NCI-H2227 (cell line): ENCODE data around the gene A2ML1.
"Not testable (repeated sequence)": the region's sequence is repeated elsewhere in the genome, so short reads cannot be mapped to it uniquely, and the experiment has no call there.

ENCODE experiments used
- DNase-seq: peaks from one replicate; lab custom pipeline; 2025; ENCODE audit not compliant: unreplicated experiment; lab: John Stamatoyannopoulos, UW

Gene A2ML1

DNA sequence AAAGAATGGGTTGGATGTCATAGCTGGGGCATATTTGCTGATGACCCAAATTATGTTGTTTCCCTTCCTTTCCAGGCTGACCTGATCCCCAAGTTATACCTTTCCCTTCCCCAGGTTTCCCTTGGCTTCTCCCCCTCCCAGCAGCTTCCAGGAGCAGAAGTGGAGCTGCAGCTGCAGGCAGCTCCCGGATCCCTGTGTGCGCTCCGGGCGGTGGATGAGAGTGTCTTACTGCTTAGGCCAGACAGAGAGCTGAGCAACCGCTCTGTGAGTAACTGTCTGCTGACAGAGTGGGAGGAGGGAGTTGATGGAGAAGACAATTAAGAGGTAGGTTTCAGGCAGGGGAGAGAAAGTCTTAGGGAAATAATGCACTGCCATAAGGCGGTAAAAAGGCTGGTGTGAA is 25.0 kb downstream of the A2ML1 start:
- DNase-seq, result no peak

DNA sequence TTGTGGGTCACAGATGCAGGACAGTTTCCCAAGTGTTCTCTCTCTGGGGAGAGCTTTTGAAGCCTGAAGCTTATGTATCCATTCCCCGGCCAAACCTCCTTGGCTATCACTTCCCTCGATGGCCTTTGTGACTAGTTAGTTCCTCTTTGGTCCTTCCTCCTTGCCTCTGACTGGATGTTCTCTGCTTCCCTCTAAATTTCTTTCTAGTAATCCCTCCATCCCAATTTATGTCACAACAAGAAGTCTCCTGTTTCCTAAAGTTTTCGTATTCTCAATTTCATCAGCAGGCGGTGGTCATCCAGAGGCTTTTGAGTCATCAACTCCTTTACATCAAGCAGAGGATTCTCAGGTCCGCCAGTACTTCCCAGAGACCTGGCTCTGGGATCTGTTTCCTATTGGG is 27.5 kb downstream of the A2ML1 start:
- no peak for DNase-seq

DNA sequence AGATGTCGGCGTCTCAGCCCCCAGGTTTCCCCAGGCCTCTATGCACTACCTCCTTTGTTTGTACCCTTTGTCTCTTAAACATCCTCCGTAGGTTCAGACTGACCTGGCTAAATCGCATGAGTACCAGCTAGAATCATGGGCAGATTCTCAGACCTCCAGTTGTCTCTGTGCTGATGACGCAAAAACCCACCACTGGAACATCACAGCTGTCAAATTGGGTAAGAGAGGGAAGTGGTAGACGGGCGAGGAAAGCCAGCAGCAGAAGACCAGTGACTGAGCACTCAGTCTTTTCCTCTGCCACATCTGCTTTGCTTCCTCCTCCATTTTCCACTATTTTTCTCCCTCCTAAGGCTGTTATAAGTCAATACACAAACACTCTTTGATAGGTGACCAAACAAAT is 29.7 kb downstream of the A2ML1 start:
- DNase-seq, result no peak

DNA sequence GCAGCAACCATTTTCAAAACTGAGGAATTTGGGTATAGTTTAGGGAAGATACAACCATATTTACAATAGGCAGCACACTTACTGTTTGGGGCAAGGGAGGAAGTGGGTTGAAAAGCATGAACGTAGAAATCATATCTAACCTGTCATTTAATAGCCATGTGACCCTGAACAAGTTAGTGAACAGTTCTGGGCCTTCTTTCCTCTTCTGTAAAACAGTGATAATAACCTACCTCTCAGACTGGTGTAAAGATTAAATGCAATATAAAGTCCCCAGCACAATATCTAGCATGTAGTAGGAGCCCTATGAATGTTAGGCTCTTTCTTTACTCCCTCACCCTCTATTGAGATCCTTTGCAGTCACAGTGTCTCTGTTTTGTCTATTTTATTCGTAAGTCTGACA is 33.5 kb downstream of the A2ML1 start:
- no peak for DNase-seq

DNA sequence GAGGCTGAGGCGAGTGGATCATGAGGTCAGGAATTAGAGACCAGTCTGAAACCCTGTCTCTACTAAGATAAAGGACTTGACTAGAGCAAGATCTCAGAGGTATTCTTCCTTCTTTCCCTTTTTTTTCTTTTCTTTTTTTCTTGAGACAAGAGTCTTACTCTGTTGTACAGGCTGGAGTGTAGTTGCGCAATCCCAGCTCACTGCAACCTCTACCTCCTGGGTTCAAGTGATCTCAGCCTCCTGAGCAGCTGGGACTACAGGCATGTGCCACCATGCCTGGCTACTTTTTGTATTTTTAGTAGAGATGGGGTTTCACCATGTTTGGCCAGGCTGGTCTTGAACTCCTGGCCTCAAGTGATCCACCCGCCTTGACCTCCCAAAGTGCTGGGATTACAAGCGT is 37.0 kb downstream of the A2ML1 start:
- not testable (repeated sequence) for DNase-seq

DNA sequence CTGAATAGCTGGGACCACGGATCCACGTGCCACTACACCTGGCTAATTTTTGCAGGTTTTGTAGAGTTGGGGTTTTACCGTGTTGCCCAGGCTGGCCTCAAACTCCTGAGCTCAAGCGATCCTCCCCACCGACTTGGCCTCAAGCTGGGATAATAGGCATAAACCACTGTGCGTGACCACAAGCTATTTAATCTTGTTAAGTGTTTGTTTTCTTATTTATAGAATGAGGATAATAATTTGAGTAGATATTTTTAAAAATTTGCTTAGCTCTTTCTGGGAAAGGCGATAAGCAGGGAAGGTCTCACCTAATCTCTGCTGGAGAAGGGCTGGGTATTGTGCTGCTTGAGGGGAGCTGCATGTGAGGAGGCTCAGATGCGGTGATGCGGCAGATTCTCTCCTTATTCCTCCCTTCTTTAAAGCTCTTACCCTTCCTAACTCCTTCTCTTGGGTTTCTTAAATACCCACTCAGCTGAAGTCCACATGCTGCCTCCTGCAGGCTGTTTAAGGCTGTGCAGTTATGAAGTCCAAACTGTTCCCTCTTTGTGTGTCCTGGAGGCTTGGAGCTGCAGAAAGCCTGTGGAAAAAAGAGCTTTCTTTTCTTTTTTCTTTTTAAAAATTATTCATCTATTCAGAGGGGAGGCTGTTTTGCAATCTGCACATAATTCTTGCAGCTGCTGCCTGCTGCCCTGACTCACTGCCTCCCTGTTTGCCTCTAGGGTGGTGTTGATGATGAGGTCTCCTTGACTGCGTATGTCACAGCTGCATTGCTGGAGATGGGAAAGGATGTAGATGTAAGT is 37.9 kb downstream of the A2ML1 start:
- DNase-seq, result peak; percentile 62

DNA sequence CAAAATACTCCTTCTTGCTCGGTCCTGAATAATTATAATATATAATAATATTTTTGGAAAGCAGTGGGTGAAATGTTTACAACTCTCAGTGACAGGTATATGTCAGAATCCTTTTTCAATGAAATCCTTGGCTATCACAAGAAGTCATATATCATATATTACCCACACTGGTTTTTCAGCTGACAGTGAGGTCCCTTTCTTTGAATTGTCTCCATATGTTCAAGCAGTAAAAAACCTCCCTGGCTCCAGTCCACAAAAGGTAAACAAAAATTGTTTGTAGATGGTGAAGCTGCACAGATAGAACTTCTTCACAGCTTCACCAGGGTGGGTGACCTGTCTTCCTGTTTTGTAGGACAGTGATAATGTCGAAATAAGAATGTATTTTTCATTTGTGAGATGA is 44.0 kb downstream of the A2ML1 start:
- no peak for DNase-seq

DNA sequence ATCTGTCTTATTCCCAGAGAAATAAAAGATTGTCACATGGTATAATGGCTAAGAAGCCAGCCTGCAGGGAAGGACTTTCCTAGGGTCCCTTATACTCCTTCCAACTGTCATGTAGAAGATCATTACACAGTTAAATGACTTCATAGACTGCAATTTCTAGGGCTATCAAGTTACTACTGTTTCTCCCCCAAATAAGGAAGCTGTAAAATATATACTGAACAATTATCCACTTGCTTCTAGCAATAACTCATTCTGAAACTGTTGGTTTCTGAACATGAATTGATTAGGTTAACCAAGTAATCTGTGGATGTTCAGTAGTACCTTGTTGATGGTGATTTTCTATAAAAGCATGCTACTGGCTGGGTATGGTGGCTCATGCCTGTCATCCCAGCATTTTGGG is 44.6 kb downstream of the A2ML1 start:
- DNase-seq, result no peak

DNA sequence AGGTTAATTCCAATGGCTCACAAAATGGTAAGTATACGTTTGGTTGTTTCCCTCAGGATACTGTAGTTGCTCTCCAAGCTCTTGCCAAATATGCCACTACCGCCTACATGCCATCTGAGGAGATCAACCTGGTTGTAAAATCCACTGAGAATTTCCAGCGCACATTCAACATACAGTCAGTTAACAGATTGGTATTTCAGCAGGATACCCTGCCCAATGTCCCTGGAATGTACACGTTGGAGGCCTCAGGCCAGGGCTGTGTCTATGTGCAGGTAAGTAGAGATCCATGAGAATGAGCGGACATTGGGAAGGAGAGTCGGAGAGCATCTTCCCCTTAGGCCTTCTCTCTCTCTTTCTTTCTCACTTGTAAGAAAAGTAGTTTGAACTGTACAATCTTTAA is 45.4 kb downstream of the A2ML1 start:
- no peak for DNase-seq

DNA sequence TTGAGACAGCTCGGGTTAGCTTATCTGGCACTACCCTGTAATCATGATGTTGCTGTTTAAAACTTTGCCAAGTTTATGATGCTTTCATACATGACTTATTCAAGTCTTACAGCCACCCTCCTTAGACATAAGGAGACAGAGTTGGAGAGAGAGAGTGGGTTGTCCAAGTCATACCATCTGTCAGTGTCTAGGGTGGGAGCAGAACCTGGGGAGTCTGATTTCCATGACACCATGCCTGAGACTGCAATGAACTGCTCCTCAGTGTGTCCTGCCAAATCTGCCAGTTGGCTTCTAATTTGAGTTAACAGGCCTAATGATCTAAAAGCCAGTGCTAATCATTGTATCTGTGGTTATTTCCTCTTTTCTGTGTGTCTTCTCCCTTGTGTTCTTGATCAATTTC is 48.2 kb downstream of the A2ML1 start:
- no peak for DNase-seq

DNA sequence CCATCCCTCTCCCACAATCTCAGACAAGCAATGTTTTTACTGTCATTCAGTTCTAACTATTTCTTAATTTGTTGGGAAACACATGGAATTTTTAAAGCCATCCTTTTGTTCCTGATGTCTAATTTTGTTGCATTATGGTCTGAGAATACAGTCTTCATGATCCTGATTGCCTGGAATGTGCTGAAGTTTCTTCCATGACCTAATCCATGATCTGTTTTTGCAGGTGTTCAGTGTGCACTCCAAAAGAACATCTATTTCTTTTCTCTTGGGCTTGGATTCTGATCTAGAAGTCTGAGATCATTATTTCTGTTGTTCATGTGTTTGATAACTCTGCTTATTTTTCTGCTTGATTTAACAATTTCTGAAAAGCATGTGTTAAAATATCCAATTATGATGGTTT is 48.6 kb downstream of the A2ML1 start:
- DNase-seq, result no peak

DNA sequence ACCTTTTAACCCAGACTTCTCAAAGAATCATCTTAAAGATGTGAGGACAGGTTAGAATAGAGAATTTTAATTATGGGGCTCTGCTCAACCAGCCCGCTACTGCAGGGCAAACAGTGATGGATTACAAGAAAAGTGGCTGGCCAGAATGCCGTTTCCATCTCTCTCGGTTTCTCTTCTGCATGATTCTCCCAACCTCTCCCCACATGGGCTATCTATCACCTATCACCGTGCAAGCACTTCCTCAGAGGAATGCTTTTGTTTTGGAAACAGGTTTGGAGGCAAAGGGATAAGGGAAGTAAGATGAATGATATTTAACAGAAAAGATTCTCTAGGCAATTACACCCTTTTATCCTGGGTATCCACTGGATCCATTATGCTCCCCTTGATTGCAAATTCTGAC is 54.5 kb downstream of the A2ML1 start:
- peak; percentile 4 for DNase-seq

DNA sequence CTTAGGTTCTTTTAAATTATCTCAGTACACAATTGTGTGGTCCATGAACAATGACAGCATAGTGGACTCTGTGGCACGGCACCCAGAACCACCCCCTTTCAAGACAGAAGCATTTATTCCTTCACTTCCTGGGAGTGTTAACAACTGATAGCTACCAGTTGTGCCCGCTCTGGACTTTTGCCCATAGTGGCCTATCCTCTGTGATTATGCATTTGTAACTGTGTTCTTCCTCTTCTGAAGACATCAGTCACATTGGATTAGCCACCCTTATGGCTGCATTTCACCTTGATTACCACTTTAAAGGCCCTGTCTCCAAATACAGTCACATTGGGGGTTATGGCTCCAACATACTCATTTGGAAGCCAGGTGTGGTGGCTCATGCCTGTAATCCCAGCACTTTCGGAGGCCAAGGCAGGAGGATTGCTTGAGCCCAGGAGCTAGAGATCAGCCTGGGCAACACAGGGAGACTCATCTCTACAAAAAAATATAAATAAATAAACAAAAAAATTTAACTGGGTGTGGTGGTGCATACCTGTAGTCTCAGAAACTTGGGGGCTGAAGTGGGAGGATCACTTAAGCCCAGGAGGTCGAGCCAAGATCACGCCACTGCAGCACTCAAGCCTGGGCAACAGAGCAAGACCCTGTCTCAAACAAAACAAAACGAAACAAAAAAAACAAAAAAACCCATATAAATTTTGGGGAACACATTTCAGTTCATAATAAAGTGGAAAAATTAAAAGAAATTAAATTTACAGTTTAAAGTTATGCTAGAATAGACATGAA is 64.3 kb downstream of the A2ML1 start:
- no peak for DNase-seq

DNA sequence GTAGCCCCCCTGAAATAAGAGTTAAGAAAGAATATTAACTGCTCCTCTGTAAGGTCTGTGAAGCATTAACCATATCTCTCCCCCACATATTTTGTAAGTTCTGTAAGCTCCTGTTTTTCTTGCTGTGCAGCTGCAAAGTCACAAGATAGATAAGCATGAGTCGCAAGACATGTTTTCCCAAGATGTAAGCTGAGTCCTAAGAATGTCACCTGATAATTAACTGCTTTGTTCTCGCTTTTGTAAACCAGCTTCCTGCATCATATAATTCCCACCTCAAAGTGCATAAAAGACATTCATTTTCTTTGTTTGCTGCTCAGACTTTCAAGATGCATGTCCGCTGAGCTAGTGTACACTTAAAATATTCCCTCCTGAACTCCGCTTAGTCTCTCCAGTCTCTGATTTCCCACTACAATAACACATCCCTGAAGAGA is 64.9 kb downstream of the A2ML1 start:
- DNase-seq, result no peak

DNA sequence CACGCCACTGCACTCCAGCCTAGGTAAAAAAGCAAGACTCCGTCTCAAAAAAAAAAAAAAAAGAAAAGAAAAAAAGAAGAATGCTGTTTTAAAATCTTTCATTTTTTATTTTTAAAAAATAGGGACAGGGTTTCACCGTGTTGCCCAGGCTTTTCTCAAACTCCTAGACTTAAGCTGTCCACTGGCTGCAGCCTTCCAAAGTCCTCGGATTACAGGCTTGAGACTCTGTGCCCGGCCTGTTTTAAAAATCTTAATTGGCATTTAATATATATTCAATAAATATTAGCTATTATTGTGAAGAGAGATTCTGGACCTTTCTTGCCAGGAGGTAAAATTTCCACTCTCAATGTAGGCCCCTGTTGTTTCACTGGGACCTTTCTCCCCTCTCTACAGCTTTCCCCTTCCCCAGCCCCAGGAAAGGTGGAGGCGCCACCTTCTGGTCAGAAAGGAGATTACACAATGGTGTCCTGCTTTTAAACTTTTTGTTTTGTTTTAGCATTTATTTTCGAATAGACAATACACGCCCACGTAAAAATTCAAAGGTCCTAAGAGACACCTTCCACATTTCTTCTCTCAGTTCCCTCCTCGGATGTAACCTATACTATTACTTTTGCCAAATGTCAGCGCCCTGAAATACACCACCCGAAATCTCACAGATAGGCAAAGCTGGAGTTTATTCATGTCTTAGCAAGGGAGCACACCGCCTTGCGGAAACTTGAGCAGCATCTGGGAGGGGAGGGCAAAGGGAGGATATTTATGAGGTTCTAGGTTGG is 68.1 kb downstream of the A2ML1 start:
- peak; percentile 46 for DNase-seq

DNA sequence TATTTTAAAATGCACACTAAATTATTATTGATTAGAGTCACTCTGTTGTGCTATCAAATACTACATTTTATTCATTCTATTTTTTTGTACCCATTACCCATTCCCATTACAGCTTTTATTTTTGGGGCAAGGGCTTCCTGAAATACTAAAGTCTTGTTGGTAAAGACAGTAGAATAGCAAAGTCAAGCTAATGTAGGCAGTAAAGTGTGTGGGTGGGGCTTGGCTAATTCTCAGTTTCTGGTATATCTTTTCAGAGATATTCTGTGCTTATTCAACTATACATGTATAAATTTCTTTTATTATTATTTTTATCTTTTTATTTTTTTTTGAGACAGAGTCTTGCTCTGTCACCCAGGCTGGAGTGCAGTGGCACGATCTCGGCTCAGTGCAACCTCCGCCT is 69.6 kb downstream of the A2ML1 start:
- DNase-seq, result no peak

DNA sequence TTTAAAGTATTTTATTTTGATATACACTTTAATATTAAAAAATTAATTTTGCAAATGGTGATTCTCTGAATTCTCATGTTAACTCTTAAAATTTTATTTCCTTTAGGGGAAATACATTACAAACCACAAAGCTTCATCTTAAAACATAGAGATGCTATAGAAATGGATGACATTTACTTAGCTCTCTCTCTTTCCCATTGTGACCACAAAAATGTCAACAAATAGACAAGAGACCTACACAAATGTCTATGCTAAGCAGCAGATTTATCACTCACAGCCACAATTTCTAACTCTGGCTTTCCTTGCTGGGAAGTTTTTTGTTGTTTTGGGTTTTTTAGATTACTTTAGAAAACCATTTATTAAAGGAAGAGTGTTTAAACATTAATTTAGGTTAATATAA is 72.0 kb downstream of the A2ML1 start:
- no peak for DNase-seq

DNA sequence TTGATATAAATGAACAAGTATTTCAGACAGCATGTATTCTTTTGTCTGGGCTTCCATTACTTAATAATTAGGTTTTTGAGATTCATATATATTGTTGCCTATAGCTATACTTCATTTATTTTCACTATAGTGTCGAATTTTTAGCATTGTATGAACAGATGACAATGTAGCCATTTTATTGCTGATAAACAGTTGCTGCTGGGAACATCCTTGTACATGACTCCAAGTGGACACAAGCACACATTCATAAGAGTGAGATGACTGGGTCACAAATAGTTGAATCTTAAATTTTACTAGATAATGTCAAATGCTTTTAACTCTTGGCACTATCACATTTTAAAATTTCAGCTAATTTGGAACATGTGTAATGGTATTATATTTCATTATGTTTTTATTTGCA is 72.6 kb downstream of the A2ML1 start:
- DNase-seq, result no peak

DNA sequence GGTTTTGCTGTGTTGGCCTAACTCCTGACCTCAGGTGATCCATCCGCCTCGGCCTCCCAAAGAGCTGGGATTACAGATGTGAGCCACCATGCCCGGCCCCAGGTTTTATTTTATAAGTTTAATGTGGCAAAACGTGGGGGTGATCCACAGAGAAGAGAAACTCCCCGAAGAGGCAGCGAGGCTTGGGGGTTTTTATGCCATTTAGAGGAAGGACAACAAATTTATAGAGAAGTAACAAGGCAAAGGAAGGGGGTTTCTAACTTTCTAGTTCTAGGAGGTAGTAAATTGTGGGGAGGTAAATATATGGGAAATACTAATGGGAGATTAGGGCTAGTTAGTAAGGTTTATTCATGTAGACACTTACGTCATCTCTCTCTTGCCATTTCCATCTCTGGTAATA is 74.7 kb downstream of the A2ML1 start:
- DNase-seq, result no peak

DNA sequence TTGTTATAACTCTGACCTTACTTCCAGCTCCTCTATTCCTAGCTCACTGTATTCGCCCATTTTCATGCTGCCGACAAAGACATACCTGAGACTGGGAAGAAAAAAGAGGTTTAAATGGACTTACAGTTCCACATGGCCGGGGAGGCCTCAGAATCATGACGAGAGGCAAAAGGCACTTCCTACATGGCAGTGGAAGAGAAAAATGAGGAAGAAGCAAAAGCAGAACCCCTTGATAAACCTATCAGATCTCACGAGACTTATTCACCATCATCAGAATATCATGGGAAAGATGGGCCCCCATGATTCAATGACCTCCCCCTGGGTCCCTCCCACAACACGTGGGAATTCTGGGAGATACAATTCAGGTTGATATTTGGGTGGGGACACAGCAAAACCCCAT is 77.4 kb downstream of the A2ML1 start:
- DNase-seq, result no peak

DNA sequence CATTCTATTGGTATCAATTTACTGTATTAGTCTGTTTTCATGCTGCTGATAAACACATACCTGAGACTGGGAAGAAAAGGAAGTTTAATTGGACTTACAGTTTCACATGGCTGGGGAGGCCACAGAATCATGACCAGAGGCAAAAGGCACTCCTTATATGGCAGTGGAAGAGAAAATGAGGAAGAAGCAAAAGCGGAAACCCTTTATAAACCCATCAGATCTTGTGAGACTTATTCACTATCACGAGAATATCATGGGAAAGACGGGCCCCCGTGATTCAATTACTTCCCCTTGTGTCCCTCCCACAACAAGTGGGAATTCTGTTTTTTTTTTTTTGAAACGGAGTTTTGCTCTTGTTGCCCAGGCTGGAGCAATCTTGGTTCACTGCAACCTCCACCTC is 80.3 kb downstream of the A2ML1 start:
- DNase-seq, result not testable (repeated sequence)

DNA sequence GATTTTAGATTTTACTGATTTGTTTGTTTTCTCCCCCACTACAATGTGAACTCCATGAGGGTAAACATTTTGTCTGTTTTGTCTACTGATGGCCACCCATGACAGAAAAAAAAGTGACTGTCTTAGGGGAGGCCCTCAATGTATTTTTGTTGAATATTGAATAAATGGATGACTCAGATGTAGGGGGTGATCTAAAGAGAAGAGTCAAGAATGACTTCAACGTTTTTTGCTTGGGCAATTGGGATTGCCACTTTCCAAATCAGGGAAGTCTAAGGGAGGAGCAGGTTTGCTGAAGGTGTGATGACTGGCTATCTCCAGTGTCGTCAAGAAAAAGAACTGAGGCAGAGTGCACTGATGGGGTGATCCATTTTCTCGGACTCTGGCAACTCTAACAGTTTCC is 81.2 kb downstream of the A2ML1 start:
- no peak for DNase-seq
